CD14-positive monocyte (primary cell): ENCODE results near the gene USP31. TPM values are rescaled to one million over a fixed set of nuclear protein-coding genes. Genes with fewer than 3 reads are reported as not detected.
A peak's percentile ranks its signal among the peaks of the same experiment; 100 is the strongest.

Experiments
- DNase-seq, 3 donors: peaks; one replicate each; pipeline ENCODE4 v3.0.0-alpha.2; 2011 to 2022
- H2AFZ ChIP-seq: 2 replicates; pipeline ENCODE4 v1.6.0; 2012; ENCODE audit warnings: mild to moderate bottlenecking, low read depth, low read length, inconsistent platforms; ENCODE audit not compliant: insufficient read depth, poor library complexity, severe bottlenecking
- H3K27ac ChIP-seq, 2 donors: 1 replicate in 1 of 2; 2 replicates in 1 of 2; pipeline ENCODE4 v1.5.1; 2012 to 2013; ENCODE audit warnings: low read length in 2 of 2, control low read depth in 1 of 2, inconsistent platforms in 1 of 2, low read depth in 1 of 2, mild to moderate bottlenecking in 1 of 2
- H3K27me3 ChIP-seq, 2 donors: one replicate each; pipeline versions ENCODE4 v1.6.0 to v1.6.1; 2011 to 2013; ENCODE audit warnings: low read length in 2 of 2; ENCODE audit not compliant: control insufficient read depth in 2 of 2, insufficient read depth in 2 of 2
- H3K36me3 ChIP-seq, 2 donors: replicated peaks in 1 of 2; 1 replicate in 1 of 2; 2 replicates in 1 of 2; pipeline versions ENCODE4 v1.5.1 to v1.6.1; 2012 to 2013; ENCODE audit warnings: low read length in 2 of 2, control low read depth in 1 of 2, inconsistent platforms in 1 of 2, mild to moderate bottlenecking in 1 of 2; ENCODE audit not compliant: insufficient read depth in 2 of 2, control insufficient read depth in 1 of 2
- H3K4me1 ChIP-seq, 2 donors: 1 replicate in 1 of 2; 2 replicates in 1 of 2; pipeline versions ENCODE4 v1.5.1 to v1.6.1; 2012 to 2013; ENCODE audit warnings: low read length in 2 of 2, control low read depth in 1 of 2, inconsistent platforms in 1 of 2, mild to moderate bottlenecking in 1 of 2, moderate library complexity in 1 of 2; ENCODE audit not compliant: insufficient read depth in 2 of 2, control insufficient read depth in 1 of 2
- H3K4me2 ChIP-seq: replicated peaks from 2 replicates; pipeline ENCODE3; 2012; ENCODE audit warnings: low read length, moderate library complexity, mild to moderate bottlenecking; ENCODE audit not compliant: poor library complexity, severe bottlenecking; ENCODE audit errors: extremely low read depth
- H3K4me3 ChIP-seq, 3 experiments: fragments of 200-600 bp in 1 of 3; sonication (generic) in 1 of 3; replicated peaks in 1 of 3; 1 replicate in 2 of 3; 2 replicates in 1 of 3; pipeline ENCODE4 v1.5.1; 2011 to 2013; ENCODE audit warnings: low read length in 3 of 3, mild to moderate bottlenecking in 3 of 3, control low read depth in 2 of 3, low read depth in 2 of 3, inconsistent platforms in 1 of 3, moderate library complexity in 1 of 3
- H3K79me2 ChIP-seq: 2 replicates; pipeline ENCODE4 v1.6.0; 2012; ENCODE audit warnings: mild to moderate bottlenecking, control low read depth, inconsistent platforms, low read length, moderate library complexity; ENCODE audit not compliant: insufficient read depth
- H3K9ac ChIP-seq: 2 replicates; pipeline ENCODE4 v1.6.0; 2017; ENCODE audit warnings: low read length, mild to moderate bottlenecking; ENCODE audit not compliant: insufficient read depth, poor library complexity, severe bottlenecking
- H3K9me3 ChIP-seq, 2 donors: replicated peaks in 1 of 2; 1 replicate in 1 of 2; 2 replicates in 1 of 2; pipeline versions ENCODE4 v1.5.1 to v1.6.1; 2012 to 2013; ENCODE audit warnings: low read length in 2 of 2, control low read depth in 1 of 2; ENCODE audit not compliant: control insufficient read depth in 1 of 2, insufficient read depth in 1 of 2
- H4K20me1 ChIP-seq: 2 replicates; pipeline ENCODE4 v1.6.0; 2012; ENCODE audit warnings: mild to moderate bottlenecking, low read length, control low read depth, moderate library complexity; ENCODE audit not compliant: insufficient read depth
- H3K27ac Mint-ChIP-seq, 7 donors: one replicate each; pipeline ENCODE4 v1.8.0; 2020; ENCODE audit warnings: mild to moderate bottlenecking in 7 of 7, mixed read lengths in 7 of 7, moderate library complexity in 6 of 7, inconsistent platforms in 2 of 7
- H3K27me3 Mint-ChIP-seq, 3 donors: one replicate each; pipeline ENCODE4 v1.8.0; 2021 to 2022; ENCODE audit warnings: low read depth in 3 of 3, mild to moderate bottlenecking in 3 of 3, mixed read lengths in 3 of 3, moderate library complexity in 3 of 3, inconsistent platforms in 1 of 3
- H3K36me3 Mint-ChIP-seq, 2 donors: one replicate each; pipeline ENCODE4 v1.8.0; 2020; ENCODE audit warnings: mixed read lengths in 2 of 2, inconsistent platforms in 1 of 2, mild to moderate bottlenecking in 1 of 2
- H3K4me1 Mint-ChIP-seq: one replicate; pipeline ENCODE4 v1.8.0; 2020; ENCODE audit warnings: mild to moderate bottlenecking, mixed read lengths
- H3K4me3 Mint-ChIP-seq, 2 donors: one replicate each; pipeline ENCODE4 v1.8.0; 2020; ENCODE audit warnings: mild to moderate bottlenecking in 2 of 2, mixed read lengths in 2 of 2, moderate library complexity in 1 of 2
- H3K9me3 Mint-ChIP-seq, 7 donors: one replicate each; pipeline ENCODE4 v1.8.0; 2020 to 2022; ENCODE audit warnings: mixed read lengths in 7 of 7, mild to moderate bottlenecking in 6 of 7, moderate library complexity in 6 of 7, inconsistent platforms in 2 of 7
- CTCF ChIP-seq: fragments of 200-600 bp; IDR thresholded peaks from one replicate; pipeline ENCODE4 v1.8.0; 2022; ENCODE audit warnings: antibody characterized with exemption, mild to moderate bottlenecking
- WGBS: methylation state at CpG from one replicate; pipeline ENCODE4 v1.1.5; 2013; ENCODE audit warnings: missing lambda C conversion rate; ENCODE audit not compliant: insufficient coverage; 5-methylcytosine and 5-hydroxymethylcytosine counted together
- intact Hi-C, 2 donors: fragments of 100-400 bp; cut with micrococcal nuclease; formaldehyde crosslinking; loops; one replicate each; pipeline versions ENCODE4 v1.15.0 to v1.15.1; 2023
- polyA plus RNA-seq, 3 donors: library from polyadenylated mRNA; depleted of rRNA in 1 of 3; unstranded in 2 of 3; stranded (reverse) in 1 of 3; fragments of 300-500 nt in 2 of 3; fragments of >200 nt in 1 of 3; fragmentation: Illumina TruSeq in 2 of 3; gene quantifications; 1 replicate in 2 of 3; 2 replicates in 1 of 3; pipeline ENCODE4 v1.2.3, GENCODE V29; 2012 to 2021

USP31 gene
- polyA plus RNA-seq, 3 donors: 0.15 to 4.1 (median 0.36) TPM

- Histone ChIP-seq H3K36me3 (no peaks in the 10 kb centered on the region), H3K4me2 (no peak overlapping the region), H2AFZ (no peak overlapping the region), H3K4me3 (no peak overlapping the region), H3K4me1 (no peaks in the 10 kb centered on the region), H3K27me3 (no peaks in the 10 kb centered on the region), H3K27ac (no peak overlapping the region), H3K9ac (no peak overlapping the region), H3K79me2 (peaks cover 3% of the 10 kb centered on the region), H3K9me3 (no peaks in the 10 kb centered on the region), H4K20me1 (no peaks in the 10 kb centered on the region)
- Mint-ChIP-seq H3K27ac (peak overlapping the region in 1 of 7 donors; percentile 32), H3K4me1 (peaks cover 14% of the 10 kb centered on the region), H3K9me3 (peaks cover 0 to 4% (median 0%) of the 10 kb centered on the region in 7 donors), H3K4me3 (no peak overlapping the region), H3K36me3 (no peaks in the 10 kb centered on the region), H3K27me3 (peaks cover 0 to 1% (median 0%) of the 10 kb centered on the region in 3 donors)
- intact Hi-C loops: no loop called here
- no peak for DNase-seq
- TF ChIP-seq CTCF: no peak
- WGBS: 83% methylated on average over 1 of the region's 2 CpGs
Measured at GRCh38 chr16:23125277-23125676, 24.0 kb downstream of the USP31 start.

- H3K4me1 Mint-ChIP-seq: peaks cover 14% of the 10 kb centered on the region
- H3K9ac ChIP-seq: no peak overlapping the region
- no peak for DNase-seq
- 88% methylated on average over 3 of the region's 8 CpGs for WGBS
- H3K36me3 Mint-ChIP-seq: no peaks in the 10 kb centered on the region
- no peak overlapping the region for H3K27ac Mint-ChIP-seq
- H3K4me2 ChIP-seq: no peak overlapping the region
- H3K4me3 Mint-ChIP-seq: no peak overlapping the region
- H3K36me3 ChIP-seq: no peaks in the 10 kb centered on the region
- no peak overlapping the region for H3K4me3 ChIP-seq
- H3K4me1 ChIP-seq: no peaks in the 10 kb centered on the region
- H2AFZ ChIP-seq: no peak overlapping the region
- no peak for TF ChIP-seq CTCF
- H3K27ac ChIP-seq: no peak overlapping the region
- peaks cover 0 to 4% (median 0%) of the 10 kb centered on the region in 7 donors for H3K9me3 Mint-ChIP-seq
- no peaks in the 10 kb centered on the region for H4K20me1 ChIP-seq
- intact Hi-C loops: no loop called here
- H3K79me2 ChIP-seq: peaks cover 3% of the 10 kb centered on the region
- H3K27me3 Mint-ChIP-seq: peaks cover 0 to 1% (median 0%) of the 10 kb centered on the region in 3 donors
- no peaks in the 10 kb centered on the region for H3K27me3 ChIP-seq
- H3K9me3 ChIP-seq: no peaks in the 10 kb centered on the region
Measured at GRCh38 chr16:23124315-23124714, 24.9 kb downstream of the USP31 start.
